ENCODE measurements around the gene FER.

- TF ChIP-seq CTCF (conservative IDR thresholded peaks at IDR 0.05; ENCODE audit: low read depth, low read length) = no peak
- TF ChIP-seq EZH2 (IDR thresholded peaks at IDR 0.05; ENCODE audit: borderline replicate concordance, low read depth, low read length, poor library complexity, severe bottlenecking) = no peak
Observed at GRCh38 chr5:108975697-108976096, 228.0 kb downstream of the FER start.

Data from A673 (cell line).